A549 (cell line): ENCODE measurements around the gene CLEC16A. TPM values are rescaled to one million over a fixed set of nuclear protein-coding genes. Genes with fewer than 3 reads are reported as not detected.

ENCODE experiments used
- ATAC-seq, 2 experiments: fragments of 200-7000 bp in 1 of 2; fragments of >200 bp in 1 of 2; cut with Nextera tagmentation in 1 of 2; cut with Tn5 transposase in 1 of 2; 3 replicates each; pipeline versions ENCODE4 v1.8.0 to v1.9.1; 2018 to 2020; ENCODE audit warnings: mild to moderate bottlenecking in 1 of 2, moderate library complexity in 1 of 2
- CTCF ChIA-PET: fragments of 300-600 bp; sonication (Branson Sonifier 250); formaldehyde crosslinking; extraction: SDS; loops from one replicate; lab custom pipeline; 2021; ENCODE audit warnings: antibody characterized with exemption, inconsistent platforms; lab: Yijun Ruan, JAX
- POLR2A ChIA-PET: fragments of 350-600 bp; formaldehyde crosslinking; extraction: SDS; loops from one replicate; lab custom pipeline; 2021; ENCODE audit warnings: antibody characterized with exemption, inconsistent platforms; lab: Yijun Ruan, JAX
- DNase-seq, 2 experiments: peaks; one replicate each; pipeline versions ENCODE4 v3.0.0 to v3.0.0-alpha.2; 2011 to 2016; ENCODE audit warnings: low read depth in 1 of 2, low spot score in 1 of 2
- FAIRE-seq: peaks from 2 replicates; lab custom pipeline; 2011; peaks lifted over from hg19 to GRCh38; lab: Jason Lieb, UNC
- H3K27ac ChIP-seq, 2 experiments: fragments of >200 bp; sonication (Bioruptor Twin); formaldehyde crosslinking; 3 replicates each; pipeline ENCODE4 v1.5.1; 2016 to 2017
- H3K4me1 ChIP-seq: fragments of >200 bp; sonication (Bioruptor Twin); formaldehyde crosslinking; 3 replicates; pipeline ENCODE4 v1.6.1; 2016
- H3K4me2 ChIP-seq: fragments of >200 bp; sonication (Bioruptor Twin); formaldehyde crosslinking; 3 replicates; pipeline ENCODE4 v1.6.1; 2016
- H3K4me3 ChIP-seq: fragments of >200 bp; sonication (Bioruptor Twin); formaldehyde crosslinking; 3 replicates; pipeline ENCODE4 v1.5.1; 2016
- H3K9me3 ChIP-seq: fragments of >200 bp; sonication (Bioruptor Twin); formaldehyde crosslinking; 3 replicates; pipeline ENCODE4 v1.6.1; 2016
- CBX2 ChIP-seq: fragments of 200-600 bp; sonication (generic); IDR thresholded peaks from 2 replicates; pipeline ENCODE4 v1.6.1; 2016; ENCODE audit warnings: low read depth, mild to moderate bottlenecking, borderline replicate concordance
- CHD2 ChIP-seq: fragments of 150-350 bp; IDR thresholded peaks from 2 replicates; pipeline ENCODE4 v1.6.1; 2014; ENCODE audit warnings: low read length; ENCODE audit not compliant: partially characterized antibody
- EHMT2 ChIP-seq: fragments of 200-600 bp; sonication (generic); IDR thresholded peaks from 2 replicates; pipeline ENCODE4 v1.6.1; 2016; ENCODE audit warnings: antibody characterized with exemption, low read depth, mild to moderate bottlenecking, moderate library complexity
- HOXB13 ChIP-seq: fragments of 250-450 bp; sonication (Bioruptor Pico); IDR thresholded peaks from 2 replicates; pipeline ENCODE4 v1.5.0; 2020; ENCODE audit warnings: low read depth, mild to moderate bottlenecking, moderate library complexity
- HOXB5 ChIP-seq: fragments of 250-450 bp; sonication (Bioruptor Pico); IDR thresholded peaks from 2 replicates; pipeline ENCODE4 v1.5.0; 2020; ENCODE audit warnings: mild to moderate bottlenecking, moderate library complexity
- JUN ChIP-seq, 2 experiments: fragments of >200 bp; sonication (Bioruptor Twin); formaldehyde crosslinking; IDR thresholded peaks; 2 replicates in 1 of 2; 3 replicates in 1 of 2; pipeline ENCODE4 v1.6.1; 2016 to 2017
- JUNB ChIP-seq: fragments of >200 bp; sonication (Bioruptor Twin); formaldehyde crosslinking; IDR thresholded peaks from 2 replicates; pipeline ENCODE4 v1.6.1; 2016
- KDM5A ChIP-seq: fragments of 200-600 bp; sonication (generic); IDR thresholded peaks from 2 replicates; pipeline ENCODE4 v1.6.1; 2016; ENCODE audit warnings: antibody characterized with exemption, mild to moderate bottlenecking
- MAFK ChIP-seq: fragments of 450-650 bp; IDR thresholded peaks from 2 replicates; pipeline ENCODE4 v1.6.1; 2014; ENCODE audit not compliant: partially characterized antibody
- MAZ ChIP-seq: fragments of 150-350 bp; IDR thresholded peaks from 2 replicates; pipeline ENCODE4 v1.6.1; 2014; ENCODE audit warnings: antibody characterized with exemption, low read depth, low read length, borderline replicate concordance
- MYC ChIP-seq: IDR thresholded peaks from 2 replicates; pipeline ENCODE4 v1.6.1; 2012; ENCODE audit warnings: mild to moderate bottlenecking, inconsistent platforms, low read length, improper control_type of control experiment, borderline replicate concordance
- POLR2A ChIP-seq: IDR thresholded peaks from 2 replicates; pipeline ENCODE4 v1.6.1; 2012; ENCODE audit warnings: mild to moderate bottlenecking, low read length
- POLR2AphosphoS2 ChIP-seq: conservative IDR thresholded peaks from 2 replicates; pipeline ENCODE4 v1.6.1; 2012; ENCODE audit warnings: low read length, improper control_type of control experiment, inconsistent platforms
- RAD21 ChIP-seq, 2 experiments: fragments of >200 bp in 1 of 2; sonication (Bioruptor Twin) in 1 of 2; formaldehyde crosslinking in 1 of 2; IDR thresholded peaks in 1 of 2; conservative IDR thresholded peaks in 1 of 2; 2 replicates in 1 of 2; 3 replicates in 1 of 2; pipeline ENCODE4 v1.6.1; 2012 to 2018; ENCODE audit warnings: inconsistent platforms in 1 of 2
- RARB ChIP-seq: fragments of 250-450 bp; sonication (Bioruptor Pico); IDR thresholded peaks from 2 replicates; pipeline ENCODE4 v1.8.0; 2021; ENCODE audit warnings: mild to moderate bottlenecking, moderate library complexity
- RCOR1 ChIP-seq: fragments of 150-350 bp; IDR thresholded peaks from 2 replicates; pipeline ENCODE4 v1.6.1; 2014; ENCODE audit warnings: antibody characterized with exemption, low read length, low read depth
- SMC3 ChIP-seq: fragments of >200 bp; sonication (Bioruptor Twin); formaldehyde crosslinking; IDR thresholded peaks from 3 replicates; pipeline ENCODE4 v1.6.1; 2018; ENCODE audit warnings: inconsistent platforms
- SREBF2 ChIP-seq: fragments of 450-650 bp; IDR thresholded peaks from 2 replicates; pipeline ENCODE4 v1.6.1; 2014; ENCODE audit warnings: mild to moderate bottlenecking, moderate library complexity
- ZC3H11A ChIP-seq: fragments of 450-650 bp; IDR thresholded peaks from 2 replicates; pipeline ENCODE4 v1.6.1; 2014; ENCODE audit warnings: antibody characterized with exemption, mild to moderate bottlenecking
- WGBS: methylation state at CpG from one replicate; pipeline ENCODE4 v1.1.6; 2017; ENCODE audit errors: missing lambda C conversion rate; 5-methylcytosine and 5-hydroxymethylcytosine counted together
- polyA plus RNA-seq, 4 experiments: library from polyadenylated mRNA; depleted of rRNA in 3 of 4; stranded (reverse); fragments of >200 nt; fragmentation: RNase III in 1 of 4; extraction: RNeasy Plus Mini Kit Qiagen cat#74134 plus additional on column Dnase treatment in 1 of 4; gene quantifications; 2 replicates in 3 of 4; 3 replicates in 1 of 4; pipeline ENCODE4 v1.2.3, GENCODE V29; 2011 to 2017
- TF ChIP-seq, protein P1 (sequence below): fragments of 250-450 bp; sonication (Bioruptor Pico); IDR thresholded peaks from 2 replicates; pipeline ENCODE4 v1.5.0; 2021; ENCODE audit warnings: mild to moderate bottlenecking, moderate library complexity, borderline replicate concordance
- TF ChIP-seq, protein P2 (sequence below): IDR thresholded peaks from 2 replicates; pipeline ENCODE4 v1.6.1; 2012
- TF ChIP-seq, protein P3 (sequence below): fragments of 250-450 bp; sonication (Bioruptor Pico); IDR thresholded peaks from 2 replicates; pipeline ENCODE4 v1.5.0; 2020; ENCODE audit warnings: low read depth, mild to moderate bottlenecking, moderate library complexity
- TF ChIP-seq, protein P4 (sequence below): fragments of 150-350 bp; IDR thresholded peaks from 2 replicates; pipeline ENCODE4 v1.6.1; 2014; ENCODE audit warnings: low read depth, mild to moderate bottlenecking, low read length

CLEC16A gene
- polyA plus RNA-seq, 2 of the 4 experiments (the other 2 are of a cell fraction) = 8.3 to 10.4 TPM

DNA sequence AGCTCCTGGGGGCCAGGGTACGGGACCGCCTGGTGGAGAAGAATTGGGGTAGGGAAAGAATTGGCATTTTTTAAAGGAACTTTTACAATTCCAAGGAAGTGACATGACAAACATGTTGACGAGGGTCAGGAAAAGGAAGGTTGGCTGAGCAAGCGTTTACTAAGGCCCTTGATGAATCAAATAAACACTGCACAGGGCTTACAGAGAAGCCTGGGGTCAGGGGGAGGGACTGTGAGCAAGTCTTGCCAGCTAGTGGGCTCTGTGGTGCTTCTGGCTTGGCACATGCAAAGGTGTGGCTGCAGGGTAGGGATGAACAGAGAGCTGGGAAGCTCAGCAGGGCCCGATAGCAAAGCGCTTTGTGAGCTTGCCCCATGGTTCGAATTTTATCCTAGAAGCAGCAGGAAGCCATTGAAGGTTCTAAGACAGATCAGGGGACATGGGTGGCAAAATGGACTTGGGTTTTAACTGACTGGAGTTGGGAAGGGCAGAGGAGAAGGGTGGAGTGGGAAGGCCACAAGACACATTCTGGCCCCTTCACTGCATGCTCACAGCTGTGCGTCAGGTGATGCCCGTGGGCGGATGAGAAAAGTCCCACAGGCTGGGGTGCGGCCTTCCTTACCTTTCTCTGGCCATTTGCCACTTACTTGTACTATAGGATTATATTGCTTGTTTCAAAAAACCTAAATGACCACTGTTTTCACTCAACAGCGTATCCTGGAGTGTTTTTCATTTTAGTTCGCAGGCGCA lies 193.8 kb downstream of the CLEC16A start (continued):
- TF ChIP-seq KDM5A (no peak), CHD2 (no peak), ZC3H11A (no peak), JUNB (no peak)
- TF ChIP-seq, protein P1, sequence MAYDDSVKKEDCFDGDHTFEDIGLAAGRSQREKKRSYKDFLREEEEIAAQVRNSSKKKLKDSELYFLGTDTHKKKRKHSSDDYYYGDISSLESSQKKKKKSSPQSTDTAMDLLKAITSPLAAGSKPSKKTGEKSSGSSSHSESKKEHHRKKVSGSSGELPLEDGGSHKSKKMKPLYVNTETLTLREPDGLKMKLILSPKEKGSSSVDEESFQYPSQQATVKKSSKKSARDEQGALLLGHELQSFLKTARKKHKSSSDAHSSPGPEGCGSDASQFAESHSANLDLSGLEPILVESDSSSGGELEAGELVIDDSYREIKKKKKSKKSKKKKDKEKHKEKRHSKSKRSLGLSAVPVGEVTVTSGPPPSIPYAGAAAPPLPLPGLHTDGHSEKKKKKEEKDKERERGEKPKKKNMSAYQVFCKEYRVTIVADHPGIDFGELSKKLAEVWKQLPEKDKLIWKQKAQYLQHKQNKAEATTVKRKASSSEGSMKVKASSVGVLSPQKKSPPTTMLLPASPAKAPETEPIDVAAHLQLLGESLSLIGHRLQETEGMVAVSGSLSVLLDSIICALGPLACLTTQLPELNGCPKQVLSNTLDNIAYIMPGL (CRISPR knock-in tag) = no peak

DNA sequence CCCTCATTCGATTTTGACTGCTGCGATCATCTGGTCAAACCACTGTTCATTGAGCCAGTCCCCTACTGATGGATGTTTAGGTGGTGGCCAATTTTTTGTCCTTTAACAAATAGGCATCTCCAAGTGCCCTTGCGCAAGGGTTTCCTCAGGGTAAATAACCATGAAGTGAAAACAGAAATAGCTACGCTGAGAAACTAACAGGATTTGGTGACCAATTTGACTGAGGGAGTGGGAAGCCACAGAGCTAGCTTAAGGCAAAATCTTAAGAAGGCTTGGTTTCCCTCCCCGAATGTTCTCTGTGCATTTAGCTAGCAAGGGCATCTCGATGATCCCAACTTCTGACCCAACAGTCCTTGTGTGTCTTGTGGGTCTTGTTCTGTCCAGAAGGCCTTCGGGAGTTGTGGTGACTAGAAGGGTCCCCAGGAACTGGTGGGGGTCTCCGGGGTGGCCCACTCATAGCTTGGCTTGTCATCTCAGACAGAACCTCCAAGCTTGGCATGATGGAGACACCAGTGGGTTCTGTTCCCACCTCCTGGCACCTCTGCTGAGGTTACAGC lies 194.5 kb downstream of the CLEC16A start:
- TF ChIP-seq CBX2 (no peak), HOXB5 (CRISPR knock-in tag) (no peak), POLR2A (no peak)
- TF ChIP-seq, protein P2, sequence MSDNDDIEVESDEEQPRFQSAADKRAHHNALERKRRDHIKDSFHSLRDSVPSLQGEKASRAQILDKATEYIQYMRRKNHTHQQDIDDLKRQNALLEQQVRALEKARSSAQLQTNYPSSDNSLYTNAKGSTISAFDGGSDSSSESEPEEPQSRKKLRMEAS = no peak
- Histone ChIP-seq H3K4me1 (no peaks in the 10 kb centered on the region), H3K27ac (no peak overlapping the region), H3K9me3 (no peaks in the 10 kb centered on the region), H3K4me2 (no peak overlapping the region), H3K4me3 (no peak overlapping the region)
- no peak for ATAC-seq
- no peak for DNase-seq
- ChIA-PET POLR2A (no interaction called here), CTCF (interaction anchor here (0.9 to 1.0 kb wide), 2 partner anchors 50 to 118 kb away, joined by 3 read pairs; no protein-coding TSS in a partner anchor)
- no peak for FAIRE-seq
- WGBS = 85% methylated on average over 8 of the region's 8 CpGs

DNA sequence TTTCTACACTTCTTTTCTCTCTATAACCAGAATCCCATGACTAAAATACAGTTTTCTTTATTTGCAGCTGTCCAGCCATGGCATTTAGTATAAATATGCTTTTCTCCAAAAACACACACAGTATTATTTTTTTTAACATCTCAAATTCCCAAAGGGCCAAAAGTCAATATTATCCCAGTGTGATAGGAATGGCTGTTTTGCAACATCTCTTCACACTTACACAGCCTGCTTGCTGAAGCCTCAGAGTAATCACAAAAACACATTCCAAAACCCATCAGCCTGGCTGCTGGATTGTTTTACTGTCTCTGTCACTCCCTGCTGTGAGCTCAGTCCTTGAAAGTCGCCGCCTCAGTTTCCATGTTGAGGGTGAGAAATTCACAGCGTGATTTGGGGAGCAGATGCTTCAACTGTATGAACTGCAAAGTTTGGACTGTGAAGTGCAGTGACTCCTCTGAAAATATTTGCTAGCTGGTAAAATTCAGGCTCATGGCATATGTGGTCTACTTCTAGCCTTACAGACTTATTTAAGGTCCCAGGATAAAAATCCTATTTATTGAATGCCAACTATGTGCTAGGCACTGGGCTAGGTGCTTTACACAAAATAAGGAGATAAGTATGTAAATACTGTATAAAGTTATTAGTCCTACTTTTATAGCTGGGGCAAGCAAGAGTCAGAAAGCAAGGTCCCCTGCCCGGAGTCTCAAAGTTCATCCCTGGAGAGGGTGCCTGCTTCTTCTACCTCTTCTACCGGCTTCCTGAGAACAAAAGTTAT lies 195.1 kb downstream of the CLEC16A start:
- Histone ChIP-seq H3K4me3 (no peak overlapping the region), H3K4me2 (no peak overlapping the region), H3K4me1 (no peaks in the 10 kb centered on the region), H3K27ac (no peak overlapping the region), H3K9me3 (no peaks in the 10 kb centered on the region)
- ATAC-seq (no peak), DNase-seq (no peak), FAIRE-seq (no peak)
- ChIA-PET CTCF (interaction anchor here (0.9 to 1.0 kb wide), 2 partner anchors 49 to 117 kb away, joined by 3 read pairs; no protein-coding TSS in a partner anchor), POLR2A (no interaction called here)
- WGBS = 94% methylated on average over 5 of the region's 5 CpGs
- TF ChIP-seq RAD21 (conservative IDR thresholded peaks at IDR 0.05 in 1 of 2, IDR thresholded peaks at IDR 0.05 in 1 of 2) = no peak
- TF ChIP-seq SMC3 = no peak

DNA sequence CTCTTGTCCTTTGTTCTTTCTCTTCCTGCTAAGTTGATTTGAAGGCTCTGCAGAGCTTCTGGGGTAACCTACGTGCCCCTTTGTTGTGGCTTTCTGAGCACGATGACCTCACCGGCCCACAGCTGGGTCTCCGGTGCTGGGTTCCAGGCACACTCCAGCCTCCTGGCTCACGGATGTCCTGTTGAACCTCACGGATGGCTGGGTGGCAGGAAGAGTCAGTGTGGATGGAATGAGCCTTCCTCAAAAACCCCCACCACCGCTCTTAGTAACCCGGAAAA lies 195.7 kb downstream of the CLEC16A start:
- Histone ChIP-seq H3K4me2 (no peak overlapping the region), H3K27ac (no peak overlapping the region), H3K4me3 (no peak overlapping the region), H3K9me3 (no peaks in the 10 kb centered on the region), H3K4me1 (no peaks in the 10 kb centered on the region)
- WGBS = 91% methylated on average over 8 of the region's 8 CpGs
- DNase-seq (no peak), ATAC-seq (no peak), FAIRE-seq (no peak)
- ChIA-PET CTCF (no interaction called here), POLR2A (no interaction called here)
- TF ChIP-seq RAD21 (conservative IDR thresholded peaks at IDR 0.05 in 1 of 2, IDR thresholded peaks at IDR 0.05 in 1 of 2) (no peak), MYC (no peak), POLR2AphosphoS2 (no peak), RARB (no peak), JUN (IDR thresholded peaks at IDR 0.05) (no peak), EHMT2 (no peak), MAFK (no peak), CHD2 (no peak), HOXB13 (CRISPR knock-in tag) (no peak), RCOR1 (no peak), SREBF2 (no peak), MAZ (no peak)
- TF ChIP-seq, protein P3, sequence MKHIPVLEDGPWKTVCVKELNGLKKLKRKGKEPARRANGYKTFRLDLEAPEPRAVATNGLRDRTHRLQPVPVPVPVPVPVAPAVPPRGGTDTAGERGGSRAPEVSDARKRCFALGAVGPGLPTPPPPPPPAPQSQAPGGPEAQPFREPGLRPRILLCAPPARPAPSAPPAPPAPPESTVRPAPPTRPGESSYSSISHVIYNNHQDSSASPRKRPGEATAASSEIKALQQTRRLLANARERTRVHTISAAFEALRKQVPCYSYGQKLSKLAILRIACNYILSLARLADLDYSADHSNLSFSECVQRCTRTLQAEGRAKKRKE (CRISPR knock-in tag) = no peak
- TF ChIP-seq, protein P4, sequence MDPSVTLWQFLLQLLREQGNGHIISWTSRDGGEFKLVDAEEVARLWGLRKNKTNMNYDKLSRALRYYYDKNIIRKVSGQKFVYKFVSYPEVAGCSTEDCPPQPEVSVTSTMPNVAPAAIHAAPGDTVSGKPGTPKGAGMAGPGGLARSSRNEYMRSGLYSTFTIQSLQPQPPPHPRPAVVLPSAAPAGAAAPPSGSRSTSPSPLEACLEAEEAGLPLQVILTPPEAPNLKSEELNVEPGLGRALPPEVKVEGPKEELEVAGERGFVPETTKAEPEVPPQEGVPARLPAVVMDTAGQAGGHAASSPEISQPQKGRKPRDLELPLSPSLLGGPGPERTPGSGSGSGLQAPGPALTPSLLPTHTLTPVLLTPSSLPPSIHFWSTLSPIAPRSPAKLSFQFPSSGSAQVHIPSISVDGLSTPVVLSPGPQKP = no peak
- TF ChIP-seq, protein P1 (CRISPR knock-in tag) = no peak
